Measurements from ENCODE around the gene CYP46A1. TPM values are rescaled to one million over a fixed set of nuclear protein-coding genes. Genes with fewer than 3 reads are reported as not detected.

The CYP46A1 gene
- total and polyA plus RNA-seq, 2 donors (not counting 1 experiment from before 2014, with no cell fraction given), result 0.27 to 0.28 TPM

DNA sequence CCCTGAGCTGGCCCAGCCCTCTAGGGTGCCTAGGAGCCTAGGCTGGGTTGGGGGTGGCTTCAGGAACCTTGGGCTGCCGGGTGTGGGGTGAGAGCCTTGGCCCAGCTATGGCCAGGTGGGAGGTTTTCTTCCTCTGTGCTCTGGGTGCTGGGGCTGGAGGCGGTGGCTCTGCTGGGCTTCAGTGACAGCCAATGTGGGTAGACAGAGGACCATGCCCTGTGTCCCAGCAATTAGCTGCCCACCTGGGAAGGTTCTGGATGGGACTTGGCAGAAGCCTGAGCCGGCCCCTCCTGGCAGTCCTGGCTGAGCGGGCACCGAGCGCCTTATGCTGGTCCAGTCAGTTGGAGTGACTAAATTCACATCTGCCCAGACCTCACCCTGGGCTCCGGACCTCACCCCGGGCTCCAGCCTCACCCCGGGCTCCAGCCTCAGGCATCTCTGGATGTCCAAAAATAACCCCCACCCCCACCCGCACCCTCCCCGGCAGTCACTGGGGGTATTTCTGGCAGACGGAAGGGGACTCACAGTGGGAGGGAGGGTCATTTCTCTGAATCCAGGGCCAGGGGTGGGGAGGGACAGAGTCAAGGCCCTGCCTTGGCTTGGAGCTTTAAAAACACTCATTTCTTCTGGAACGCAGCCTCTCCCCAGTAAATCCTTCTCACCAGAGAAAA lies 46.9 kb downstream of the CYP46A1 start:
- 80% methylated on average over 4 of the region's 13 CpGs for WGBS (ENCODE audit: insufficient coverage)
- Mint-ChIP-seq H3K4me3 (peak overlapping the region; percentile 57), H3K27ac (no peak overlapping the region), H3K27me3 (peaks cover 43% of the 10 kb centered on the region), H3K9me3 (ENCODE audit: insufficient read depth) (no peaks in the 10 kb centered on the region), H3K4me1 (peaks cover 2% of the 10 kb centered on the region)
- Histone ChIP-seq H3K9me3 (ENCODE audit: control extremely low read depth in 1 of 3, control insufficient read depth in 2 of 3, insufficient read depth in 1 of 3, low read length in 2 of 3) (no peaks in the 10 kb centered on the region), H3K4me2 (replicated peaks; ENCODE audit: low read depth, low read length, poor library complexity, severe bottlenecking) (no peak overlapping the region), H3K4me1 (ENCODE audit: control insufficient read depth in 2 of 2, insufficient read depth in 2 of 2, low read length in 2 of 2) (peaks cover 0 to 3% of the 10 kb centered on the region in 2 donors), H2AFZ (ENCODE audit: insufficient read depth, low read depth, low read length, poor library complexity, severe bottlenecking) (peak overlapping the region; percentile 30), H3K9ac (ENCODE audit: low read length) (no peak overlapping the region), H3K4me3 (ENCODE audit: control extremely low read depth in 1 of 5, extremely low read depth in 1 of 5, insufficient read depth in 1 of 5, low read depth in 2 of 5, low read length in 4 of 5) (no peak overlapping the region), H3K27ac (ENCODE audit: low read length in 2 of 2) (no peak overlapping the region), H3K27me3 (replicated peaks in 1 of 4; ENCODE audit: control extremely low read depth in 1 of 4, control insufficient read depth in 3 of 4, insufficient read depth in 4 of 4, low read length in 3 of 4) (peaks cover 0 to 35% (median 5%) of the 10 kb centered on the region in 4 experiments), H4K20me1 (ENCODE audit: control insufficient read depth, insufficient read depth, low read length, poor library complexity, severe bottlenecking) (no peaks in the 10 kb centered on the region), H3K79me2 (ENCODE audit: control insufficient read depth, insufficient read depth, low read length) (no peaks in the 10 kb centered on the region), H3K36me3 (replicated peaks in 1 of 2; ENCODE audit: control extremely low read depth in 1 of 2, control insufficient read depth in 1 of 2, extremely low read depth in 1 of 2, insufficient read depth in 2 of 2, low read length in 1 of 2) (no peaks in the 10 kb centered on the region)
- DNase-seq (no peak), ATAC-seq (ENCODE audit: low read depth) (no peak)
- intact Hi-C loops (cut with micrococcal nuclease), result no loop called here
- TF ChIP-seq, protein P1, sequence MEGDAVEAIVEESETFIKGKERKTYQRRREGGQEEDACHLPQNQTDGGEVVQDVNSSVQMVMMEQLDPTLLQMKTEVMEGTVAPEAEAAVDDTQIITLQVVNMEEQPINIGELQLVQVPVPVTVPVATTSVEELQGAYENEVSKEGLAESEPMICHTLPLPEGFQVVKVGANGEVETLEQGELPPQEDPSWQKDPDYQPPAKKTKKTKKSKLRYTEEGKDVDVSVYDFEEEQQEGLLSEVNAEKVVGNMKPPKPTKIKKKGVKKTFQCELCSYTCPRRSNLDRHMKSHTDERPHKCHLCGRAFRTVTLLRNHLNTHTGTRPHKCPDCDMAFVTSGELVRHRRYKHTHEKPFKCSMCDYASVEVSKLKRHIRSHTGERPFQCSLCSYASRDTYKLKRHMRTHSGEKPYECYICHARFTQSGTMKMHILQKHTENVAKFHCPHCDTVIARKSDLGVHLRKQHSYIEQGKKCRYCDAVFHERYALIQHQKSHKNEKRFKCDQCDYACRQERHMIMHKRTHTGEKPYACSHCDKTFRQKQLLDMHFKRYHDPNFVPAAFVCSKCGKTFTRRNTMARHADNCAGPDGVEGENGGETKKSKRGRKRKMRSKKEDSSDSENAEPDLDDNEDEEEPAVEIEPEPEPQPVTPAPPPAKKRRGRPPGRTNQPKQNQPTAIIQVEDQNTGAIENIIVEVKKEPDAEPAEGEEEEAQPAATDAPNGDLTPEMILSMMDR (IDR thresholded peaks at IDR 0.05), result no peak
- TF ChIP-seq EZH2 (IDR thresholded peaks at IDR 0.05; ENCODE audit: borderline replicate concordance, insufficient read depth, low read depth, low read length, poor library complexity, severe bottlenecking), result no peak
- ChIA-PET CTCF (interaction anchor here (1.3 kb wide), 1 partner anchor 9 kb away, joined by 3 read pairs; no protein-coding TSS in a partner anchor), POLR2A (no interaction called here)

Data from B cell (primary cell).